ENCODE measurements around the gene NRXN3. TPM values are rescaled to one million over a fixed set of nuclear protein-coding genes. Genes with fewer than 3 reads are reported as not detected.

NRXN3 gene
- polyA plus RNA-seq, 1 donor from 2014 or later, result 110 TPM

DNA sequence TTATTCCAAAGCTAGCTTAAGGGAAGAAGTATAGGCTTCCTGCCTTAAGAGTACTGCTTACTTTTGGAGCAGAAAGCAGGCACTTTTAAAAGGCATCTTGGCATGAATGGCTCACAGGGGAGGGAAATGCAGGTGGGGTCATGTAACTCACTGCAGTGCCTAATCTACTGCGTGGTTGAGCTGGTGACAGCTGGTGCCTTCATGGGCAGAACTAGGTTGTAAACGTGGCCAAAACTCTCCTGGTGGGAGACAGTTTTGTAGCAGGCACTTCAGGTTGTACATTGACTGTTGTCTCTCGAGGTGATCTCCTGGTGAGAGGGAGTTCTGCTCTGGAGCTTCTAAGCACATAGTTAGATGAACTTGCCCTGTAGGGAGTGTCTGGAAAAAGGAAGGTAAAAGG, 1078.6 kb downstream of the NRXN3 start:
- Histone ChIP-seq H3K9me3 (ENCODE audit: low read length) (no peaks in the 10 kb centered on the region), H3K27ac (ENCODE audit: low read length) (no peak overlapping the region), H3F3A (ENCODE audit: insufficient read depth, low read length, poor library complexity, severe bottlenecking) (peaks cover 4% of the 10 kb centered on the region), H2AFZ (ENCODE audit: low read depth, low read length) (no peak overlapping the region), H3K4me3 (ENCODE audit: low read length) (no peak overlapping the region), H3K9ac (ENCODE audit: low read length) (no peak overlapping the region), H3K36me3 (ENCODE audit: insufficient read depth, low read length) (no peaks in the 10 kb centered on the region), H3K79me2 (replicated peaks; ENCODE audit: insufficient read depth, low read length) (no peaks in the 10 kb centered on the region), H4K20me1 (ENCODE audit: insufficient read depth) (no peaks in the 10 kb centered on the region), H3K9me2 (ENCODE audit: insufficient read depth, low read length) (no peaks in the 10 kb centered on the region), H3K4me2 (ENCODE audit: low read length) (no peak overlapping the region), H3K27me3 (ENCODE audit: insufficient read depth, low read depth, low read length) (no peaks in the 10 kb centered on the region)
- no peak for TF ChIP-seq EP300 (conservative IDR thresholded peaks at IDR 0.05; ENCODE audit: poor library complexity, severe bottlenecking)

DNA sequence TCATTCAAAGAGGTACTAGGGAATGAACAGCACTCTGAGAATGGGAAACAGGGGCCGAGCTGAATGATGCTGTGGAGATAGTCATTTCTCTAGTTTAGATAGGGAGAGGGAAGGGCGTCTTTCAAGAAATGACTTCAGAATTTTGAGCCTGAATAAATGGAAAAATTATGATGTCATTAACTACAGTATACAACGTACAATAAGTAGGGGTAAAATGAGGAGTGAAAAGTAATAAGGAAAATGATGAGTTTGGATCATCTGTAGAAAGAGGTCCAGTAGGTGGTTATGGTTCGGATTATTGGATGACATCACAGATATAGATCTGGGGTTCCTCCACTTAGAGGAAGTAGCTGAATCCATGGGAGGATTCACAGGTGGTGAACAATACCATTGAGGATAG, 1081.1 kb downstream of the NRXN3 start:
- no peak overlapping the region for H3K4me2 ChIP-seq (ENCODE audit: low read length)
- no peaks in the 10 kb centered on the region for H3K36me3 ChIP-seq (ENCODE audit: insufficient read depth, low read length)
- no peak for TF ChIP-seq POLR2AphosphoS5 (IDR thresholded peaks at IDR 0.05)
- TF ChIP-seq EZH2 (IDR thresholded peaks at IDR 0.05; ENCODE audit: borderline replicate concordance, insufficient read depth, low read length, poor library complexity, severe bottlenecking), result no peak
- no peak for TF ChIP-seq EP300 (conservative IDR thresholded peaks at IDR 0.05; ENCODE audit: poor library complexity, severe bottlenecking)
- TF ChIP-seq TAF1 (IDR thresholded peaks at IDR 0.05; ENCODE audit: low read depth), result no peak
- no peak for TF ChIP-seq MXI1 (conservative IDR thresholded peaks at IDR 0.05; ENCODE audit: poor library complexity, severe bottlenecking)
- no peak for TF ChIP-seq RAD21 (conservative IDR thresholded peaks at IDR 0.05)
- TF ChIP-seq, protein P1, sequence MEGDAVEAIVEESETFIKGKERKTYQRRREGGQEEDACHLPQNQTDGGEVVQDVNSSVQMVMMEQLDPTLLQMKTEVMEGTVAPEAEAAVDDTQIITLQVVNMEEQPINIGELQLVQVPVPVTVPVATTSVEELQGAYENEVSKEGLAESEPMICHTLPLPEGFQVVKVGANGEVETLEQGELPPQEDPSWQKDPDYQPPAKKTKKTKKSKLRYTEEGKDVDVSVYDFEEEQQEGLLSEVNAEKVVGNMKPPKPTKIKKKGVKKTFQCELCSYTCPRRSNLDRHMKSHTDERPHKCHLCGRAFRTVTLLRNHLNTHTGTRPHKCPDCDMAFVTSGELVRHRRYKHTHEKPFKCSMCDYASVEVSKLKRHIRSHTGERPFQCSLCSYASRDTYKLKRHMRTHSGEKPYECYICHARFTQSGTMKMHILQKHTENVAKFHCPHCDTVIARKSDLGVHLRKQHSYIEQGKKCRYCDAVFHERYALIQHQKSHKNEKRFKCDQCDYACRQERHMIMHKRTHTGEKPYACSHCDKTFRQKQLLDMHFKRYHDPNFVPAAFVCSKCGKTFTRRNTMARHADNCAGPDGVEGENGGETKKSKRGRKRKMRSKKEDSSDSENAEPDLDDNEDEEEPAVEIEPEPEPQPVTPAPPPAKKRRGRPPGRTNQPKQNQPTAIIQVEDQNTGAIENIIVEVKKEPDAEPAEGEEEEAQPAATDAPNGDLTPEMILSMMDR (IDR thresholded peaks at IDR 0.05; ENCODE audit: poor library complexity, severe bottlenecking), result no peak
- TF ChIP-seq, protein P2, sequence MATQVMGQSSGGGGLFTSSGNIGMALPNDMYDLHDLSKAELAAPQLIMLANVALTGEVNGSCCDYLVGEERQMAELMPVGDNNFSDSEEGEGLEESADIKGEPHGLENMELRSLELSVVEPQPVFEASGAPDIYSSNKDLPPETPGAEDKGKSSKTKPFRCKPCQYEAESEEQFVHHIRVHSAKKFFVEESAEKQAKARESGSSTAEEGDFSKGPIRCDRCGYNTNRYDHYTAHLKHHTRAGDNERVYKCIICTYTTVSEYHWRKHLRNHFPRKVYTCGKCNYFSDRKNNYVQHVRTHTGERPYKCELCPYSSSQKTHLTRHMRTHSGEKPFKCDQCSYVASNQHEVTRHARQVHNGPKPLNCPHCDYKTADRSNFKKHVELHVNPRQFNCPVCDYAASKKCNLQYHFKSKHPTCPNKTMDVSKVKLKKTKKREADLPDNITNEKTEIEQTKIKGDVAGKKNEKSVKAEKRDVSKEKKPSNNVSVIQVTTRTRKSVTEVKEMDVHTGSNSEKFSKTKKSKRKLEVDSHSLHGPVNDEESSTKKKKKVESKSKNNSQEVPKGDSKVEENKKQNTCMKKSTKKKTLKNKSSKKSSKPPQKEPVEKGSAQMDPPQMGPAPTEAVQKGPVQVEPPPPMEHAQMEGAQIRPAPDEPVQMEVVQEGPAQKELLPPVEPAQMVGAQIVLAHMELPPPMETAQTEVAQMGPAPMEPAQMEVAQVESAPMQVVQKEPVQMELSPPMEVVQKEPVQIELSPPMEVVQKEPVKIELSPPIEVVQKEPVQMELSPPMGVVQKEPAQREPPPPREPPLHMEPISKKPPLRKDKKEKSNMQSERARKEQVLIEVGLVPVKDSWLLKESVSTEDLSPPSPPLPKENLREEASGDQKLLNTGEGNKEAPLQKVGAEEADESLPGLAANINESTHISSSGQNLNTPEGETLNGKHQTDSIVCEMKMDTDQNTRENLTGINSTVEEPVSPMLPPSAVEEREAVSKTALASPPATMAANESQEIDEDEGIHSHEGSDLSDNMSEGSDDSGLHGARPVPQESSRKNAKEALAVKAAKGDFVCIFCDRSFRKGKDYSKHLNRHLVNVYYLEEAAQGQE (IDR thresholded peaks at IDR 0.05; ENCODE audit: borderline replicate concordance), result no peak
- no peak for TF ChIP-seq SMC3 (conservative IDR thresholded peaks at IDR 0.05; ENCODE audit: poor library complexity)
- H3K79me2 ChIP-seq (replicated peaks; ENCODE audit: insufficient read depth, low read length), result no peaks in the 10 kb centered on the region
- no peaks in the 10 kb centered on the region for H3K9me2 ChIP-seq (ENCODE audit: insufficient read depth, low read length)
- no peaks in the 10 kb centered on the region for H4K20me1 ChIP-seq (ENCODE audit: insufficient read depth)
- H3K4me3 ChIP-seq (ENCODE audit: low read length), result no peak overlapping the region
- no peak overlapping the region for H3K27ac ChIP-seq (ENCODE audit: low read length)
- no peak overlapping the region for H2AFZ ChIP-seq (ENCODE audit: low read depth, low read length)
- no peaks in the 10 kb centered on the region for H3K27me3 ChIP-seq (ENCODE audit: insufficient read depth, low read depth, low read length)
- no peaks in the 10 kb centered on the region for H3K9me3 ChIP-seq (ENCODE audit: low read length)
- H3K9ac ChIP-seq (ENCODE audit: low read length), result no peak overlapping the region
- H3F3A ChIP-seq (ENCODE audit: insufficient read depth, low read length, poor library complexity, severe bottlenecking), result peaks cover 4% of the 10 kb centered on the region

DNA sequence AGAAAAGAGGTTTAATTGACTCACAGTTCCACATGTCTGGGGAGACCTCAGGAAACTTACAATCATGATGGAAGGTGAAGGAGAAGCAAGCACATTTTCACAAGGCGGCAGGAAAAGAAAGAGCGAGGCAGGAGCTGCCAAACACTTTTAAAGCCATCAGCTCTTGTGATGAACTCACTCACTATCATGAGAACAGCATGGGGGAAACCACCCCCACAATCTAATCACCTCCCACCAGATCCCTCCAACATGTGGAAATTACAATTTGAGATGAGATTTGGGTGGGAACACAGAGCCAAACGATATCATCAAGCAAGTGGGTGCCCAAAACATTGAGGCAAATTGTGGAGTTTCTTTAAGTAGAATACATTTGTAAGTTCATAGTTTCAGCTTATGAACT, 1083.4 kb downstream of the NRXN3 start:
- Histone ChIP-seq H3K27ac (ENCODE audit: low read length) (no peak overlapping the region), H3K36me3 (ENCODE audit: insufficient read depth, low read length) (no peaks in the 10 kb centered on the region), H3F3A (ENCODE audit: insufficient read depth, low read length, poor library complexity, severe bottlenecking) (peaks cover 4% of the 10 kb centered on the region), H3K27me3 (ENCODE audit: insufficient read depth, low read depth, low read length) (no peaks in the 10 kb centered on the region), H4K20me1 (ENCODE audit: insufficient read depth) (no peaks in the 10 kb centered on the region), H3K9me2 (ENCODE audit: insufficient read depth, low read length) (no peaks in the 10 kb centered on the region), H3K79me2 (replicated peaks; ENCODE audit: insufficient read depth, low read length) (no peaks in the 10 kb centered on the region), H3K4me2 (ENCODE audit: low read length) (no peak overlapping the region), H3K9ac (ENCODE audit: low read length) (no peak overlapping the region), H3K9me3 (ENCODE audit: low read length) (no peaks in the 10 kb centered on the region), H3K4me3 (ENCODE audit: low read length) (no peak overlapping the region), H2AFZ (ENCODE audit: low read depth, low read length) (no peak overlapping the region)
- TF ChIP-seq EZH2 (IDR thresholded peaks at IDR 0.05; ENCODE audit: borderline replicate concordance, insufficient read depth, low read length, poor library complexity, severe bottlenecking), result no peak
